NB4 (cell line): ENCODE measurements around the gene NOC3L.
A peak's percentile ranks its signal among the peaks of the same experiment; 100 is the strongest.
"Not testable (repeated sequence)": the region's sequence is repeated elsewhere in the genome, so short reads cannot be mapped to it uniquely, and the experiment has no call there.

Experiments
- DNase-seq: peaks from one replicate; pipeline ENCODE4 v3.0.0; 2010; ENCODE audit warnings: low read depth
- H3K4me3 ChIP-seq: one replicate; pipeline ENCODE4 v1.5.1; 2011; ENCODE audit warnings: mild to moderate bottlenecking, low read depth, low read length, moderate library complexity
- CTCF ChIP-seq: IDR thresholded peaks from one replicate; pipeline ENCODE4 v1.5.1; 2012; ENCODE audit warnings: low read depth, low read length
- MAX ChIP-seq: IDR thresholded peaks from 2 replicates; pipeline ENCODE4 v1.6.1; 2011; ENCODE audit warnings: low read depth, low read length
- MYC ChIP-seq: IDR thresholded peaks from 2 replicates; pipeline ENCODE4 v1.6.1; 2011; ENCODE audit warnings: low read depth, low read length
- POLR2A ChIP-seq: IDR thresholded peaks from 2 replicates; pipeline ENCODE4 v1.6.1; 2011; ENCODE audit warnings: mild to moderate bottlenecking; ENCODE audit not compliant: insufficient read length; ENCODE audit errors: extremely low read depth

The NOC3L gene

GRCh38 chr10:94355841-94356240 is 6.9 kb downstream of the NOC3L start:
- no peak for TF ChIP-seq MYC
- TF ChIP-seq POLR2A: no peak
- no peak for TF ChIP-seq MAX
- no peak for DNase-seq

GRCh38 chr10:94353336-94353735 is 9.4 kb downstream of the NOC3L start:
- H3K4me3 ChIP-seq: no peak overlapping the region
- TF ChIP-seq MYC (no peak), CTCF (no peak), MAX (no peak), POLR2A (no peak)
- no peak for DNase-seq

More at GRCh38 chr10:94355841-94356240, 6.9 kb downstream of the NOC3L start:
- no peak overlapping the region for H3K4me3 ChIP-seq

GRCh38 chr10:94351089-94351488 is 11.7 kb downstream of the NOC3L start:
- no peak for DNase-seq
- H3K4me3 ChIP-seq: no peak overlapping the region
- TF ChIP-seq MAX (no peak), CTCF (no peak), POLR2A (no peak), MYC (no peak)

GRCh38 chr10:94350500-94350899 is 12.2 kb downstream of the NOC3L start:
- not testable (repeated sequence) for DNase-seq, H3K4me3 ChIP-seq

- DNase-seq: peak; percentile 78
- no peak overlapping the region for H3K4me3 ChIP-seq
- peak; percentile 6 for TF ChIP-seq CTCF
- TF ChIP-seq POLR2A: no peak
- TF ChIP-seq MAX: no peak
- TF ChIP-seq MYC: no peak
These were observed 13.4 kb downstream of the NOC3L start for GRCh38 chr10:94349327-94349726.

- no peak for TF ChIP-seq MAX
- no peak for TF ChIP-seq MYC
- TF ChIP-seq CTCF: no peak
- no peak for DNase-seq
- H3K4me3 ChIP-seq: no peak overlapping the region
These were observed 18.1 kb downstream of the NOC3L start for GRCh38 chr10:94344522-94345122.

- no peak for DNase-seq
- TF ChIP-seq MAX (no peak), MYC (no peak), POLR2A (no peak), CTCF (no peak)
- H3K4me3 ChIP-seq: no peak overlapping the region
These were observed 19.6 kb downstream of the NOC3L start for GRCh38 chr10:94343151-94343550.
